H1 (cell line): ENCODE measurements around the gene IRAK4. TPM values are rescaled to one million over a fixed set of nuclear protein-coding genes. Genes with fewer than 3 reads are reported as not detected.

Source experiments
- CTCF ChIA-PET: fragments of 300-600 bp; sonication (Branson Sonifier 250); formaldehyde crosslinking; loops from one replicate; lab custom pipeline; 2021; ENCODE audit not compliant: partially characterized antibody; lab: Charles Lee
- POLR2A ChIA-PET: fragments of 300-600 bp; sonication (Branson Sonifier 250); formaldehyde crosslinking; loops from one replicate; lab custom pipeline; 2021; ENCODE audit warnings: inconsistent platforms; ENCODE audit not compliant: partially characterized antibody; lab: Charles Lee
- DNase-seq, 2 experiments: peaks; one replicate each; pipeline versions ENCODE4 v3.0.0 to v3.0.0-alpha.2; 2010 to 2022; ENCODE audit warnings: low spot score in 2 of 2, low read depth in 1 of 2, mixed read lengths in 1 of 2
- FAIRE-seq: peaks from 2 replicates; lab custom pipeline; 2011; peaks lifted over from hg19 to GRCh38; lab: Jason Lieb, UNC
- H2AFZ ChIP-seq: 2 replicates; pipeline ENCODE4 v1.8.1; 2012; ENCODE audit warnings: low read length, inconsistent platforms
- H2AK5ac ChIP-seq: 2 replicates; pipeline ENCODE4 v1.6.1; 2013; ENCODE audit warnings: low read depth, low read length
- H2BK120ac ChIP-seq: replicated peaks from 2 replicates; pipeline ENCODE3; 2013; ENCODE audit warnings: low read depth, low read length, inconsistent platforms
- H2BK12ac ChIP-seq: 2 replicates; pipeline ENCODE4 v1.6.1; 2013; ENCODE audit warnings: low read depth, low read length
- H2BK15ac ChIP-seq: 2 replicates; pipeline ENCODE4 v1.6.1; 2013; ENCODE audit warnings: low read length
- H2BK20ac ChIP-seq: 2 replicates; pipeline ENCODE4 v1.6.1; 2013; ENCODE audit warnings: low read length
- H2BK5ac ChIP-seq: 2 replicates; pipeline ENCODE4 v1.6.1; 2013; ENCODE audit warnings: low read depth, low read length
- H3K14ac ChIP-seq: 2 replicates; pipeline ENCODE4 v1.6.1; 2013; ENCODE audit warnings: inconsistent platforms; ENCODE audit not compliant: insufficient read length
- H3K18ac ChIP-seq: 2 replicates; pipeline ENCODE4 v1.6.1; 2013; ENCODE audit warnings: low read length; ENCODE audit errors: extremely low read depth
- H3K23ac ChIP-seq: 2 replicates; pipeline ENCODE4 v1.6.1; 2013; ENCODE audit warnings: inconsistent platforms; ENCODE audit not compliant: insufficient read length
- H3K23me2 ChIP-seq: 2 replicates; pipeline ENCODE4 v1.6.1; 2013; ENCODE audit warnings: low read depth, low read length
- H3K27ac ChIP-seq: 2 replicates; pipeline ENCODE4 v1.6.1; 2011; ENCODE audit warnings: low read depth, low read length, inconsistent platforms
- H3K27me3 ChIP-seq, 4 experiments: replicated peaks in 1 of 4; 1 replicate in 1 of 4; 2 replicates in 3 of 4; pipeline versions ENCODE4 v1.6.1 to v1.8.1; 2011 to 2013; ENCODE audit warnings: low read length in 3 of 4, mild to moderate bottlenecking in 3 of 4, inconsistent platforms in 2 of 4, mixed read lengths in 2 of 4, moderate library complexity in 1 of 4; ENCODE audit not compliant: control insufficient read depth in 3 of 4, insufficient read depth in 3 of 4; ENCODE audit errors: extremely low read depth in 1 of 4
- H3K36me3 ChIP-seq, 4 experiments: 2 replicates each; pipeline versions ENCODE4 v1.6.1 to v1.8.1; 2011 to 2013; ENCODE audit warnings: mild to moderate bottlenecking in 4 of 4, low read length in 3 of 4, moderate library complexity in 2 of 4, control low read depth in 1 of 4, inconsistent platforms in 1 of 4; ENCODE audit not compliant: insufficient read depth in 4 of 4, control insufficient read depth in 2 of 4
- H3K4ac ChIP-seq: replicated peaks from 2 replicates; pipeline ENCODE3; 2013; ENCODE audit warnings: low read length, low read depth, mixed read lengths, inconsistent platforms; ENCODE audit not compliant: insufficient read length
- H3K4me1 ChIP-seq, 4 experiments: replicated peaks in 1 of 4; 1 replicate in 1 of 4; 2 replicates in 3 of 4; pipeline versions ENCODE4 v1.6.1 to v1.8.1; 2011 to 2013; ENCODE audit warnings: low read length in 3 of 4, inconsistent platforms in 2 of 4, mixed read lengths in 1 of 4; ENCODE audit not compliant: insufficient read depth in 4 of 4, control insufficient read depth in 3 of 4
- H3K4me2 ChIP-seq, 2 experiments: 2 replicates each; pipeline versions ENCODE4 v1.6.1 to v1.8.1; 2011 to 2013; ENCODE audit warnings: low read depth in 2 of 2, low read length in 2 of 2, control low read depth in 1 of 2, inconsistent platforms in 1 of 2, mild to moderate bottlenecking in 1 of 2; ENCODE audit not compliant: insufficient read depth in 1 of 2
- H3K4me3 ChIP-seq, 4 experiments: fragments of 200-600, 300-600 bp in 1 of 4; sonication (generic), shearing (Covaris generic), sonication (Bioruptor Twin) in 1 of 4; 2 replicates each; pipeline versions ENCODE4 v1.5.1 to v1.8.1; 2011 to 2016; ENCODE audit warnings: low read length in 4 of 4, low read depth in 3 of 4, control low read depth in 2 of 4, inconsistent platforms in 2 of 4, mild to moderate bottlenecking in 2 of 4, mixed read lengths in 1 of 4, moderate library complexity in 1 of 4; ENCODE audit not compliant: insufficient read depth in 2 of 4; ENCODE audit errors: extremely low read depth in 1 of 4
- H3K56ac ChIP-seq: replicated peaks from 2 replicates; pipeline ENCODE3; 2013; ENCODE audit warnings: low read depth, mild to moderate bottlenecking, mixed read lengths, low read length, inconsistent platforms; ENCODE audit not compliant: insufficient read length
- H3K79me1 ChIP-seq: 2 replicates; pipeline ENCODE4 v1.6.1; 2013; ENCODE audit warnings: low read depth, low read length, control low read depth
- H3K79me2 ChIP-seq, 2 experiments: 2 replicates each; pipeline versions ENCODE4 v1.6.1 to v1.8.1; 2012 to 2013; ENCODE audit warnings: low read length in 2 of 2, mild to moderate bottlenecking in 2 of 2, inconsistent platforms in 1 of 2; ENCODE audit not compliant: insufficient read depth in 2 of 2, control insufficient read depth in 1 of 2
- H3K9ac ChIP-seq, 4 experiments: replicated peaks in 1 of 4; 1 replicate in 1 of 4; 2 replicates in 3 of 4; pipeline versions ENCODE4 v1.6.1 to v1.8.1; 2011 to 2013; ENCODE audit warnings: low read depth in 3 of 4, low read length in 3 of 4, control low read depth in 2 of 4, mild to moderate bottlenecking in 2 of 4, moderate library complexity in 2 of 4, inconsistent platforms in 1 of 4; ENCODE audit errors: extremely low read depth in 1 of 4
- H3K9me3 ChIP-seq, 2 experiments: 2 replicates each; pipeline versions ENCODE4 v1.6.1 to v1.8.1; 2012 to 2013; ENCODE audit warnings: mild to moderate bottlenecking in 2 of 2, moderate library complexity in 2 of 2, control low read depth in 1 of 2, inconsistent platforms in 1 of 2, low read depth in 1 of 2, low read length in 1 of 2, mixed read lengths in 1 of 2; ENCODE audit not compliant: insufficient read depth in 2 of 2
- H4K20me1 ChIP-seq, 2 experiments: replicated peaks in 1 of 2; 2 replicates each; pipeline versions ENCODE3 to v1.8.1; 2011 to 2013; ENCODE audit warnings: inconsistent platforms in 2 of 2, low read length in 2 of 2, mild to moderate bottlenecking in 1 of 2; ENCODE audit not compliant: insufficient read depth in 2 of 2, control insufficient read depth in 1 of 2
- H4K5ac ChIP-seq: 2 replicates; pipeline ENCODE4 v1.6.1; 2013; ENCODE audit warnings: low read length, low read depth, mixed read lengths, inconsistent platforms; ENCODE audit not compliant: insufficient read length
- H4K8ac ChIP-seq: 2 replicates; pipeline ENCODE4 v1.8.0; 2013; ENCODE audit warnings: mild to moderate bottlenecking, moderate library complexity, low read length, inconsistent platforms; ENCODE audit not compliant: insufficient read depth; ENCODE audit errors: extremely low read depth
- H4K91ac ChIP-seq: replicated peaks from 2 replicates; pipeline ENCODE3; 2013; ENCODE audit warnings: low read length, mixed read lengths, inconsistent platforms; ENCODE audit not compliant: insufficient read length
- CBX8 ChIP-seq: fragments of 300-800, 300-1000 bp; sonication (generic); IDR thresholded peaks from 2 replicates; pipeline ENCODE4 v1.7.1; 2016; ENCODE audit warnings: low read depth, low read length, borderline replicate concordance
- HDAC6 ChIP-seq: IDR thresholded peaks from one replicate; pipeline ENCODE4 v1.7.1; 2012; ENCODE audit warnings: low read depth, mild to moderate bottlenecking, inconsistent platforms, low read length, moderate library complexity
- KDM5A ChIP-seq: fragments of 200-600 bp; IDR thresholded peaks from 2 replicates; pipeline ENCODE4 v1.7.1; 2012; ENCODE audit warnings: mild to moderate bottlenecking, low read length, inconsistent platforms, mixed read lengths
- POLR2A ChIP-seq, 2 experiments: IDR thresholded peaks; 1 replicate in 1 of 2; 2 replicates in 1 of 2; pipeline ENCODE4 v1.6.1; 2011; ENCODE audit warnings: low read depth in 2 of 2, low read length in 2 of 2, mild to moderate bottlenecking in 2 of 2; ENCODE audit errors: control extremely low read depth in 1 of 2
- SIRT6 ChIP-seq: IDR thresholded peaks from one replicate; pipeline ENCODE4 v1.7.1; 2012; ENCODE audit warnings: low read length, inconsistent platforms
- SP1 ChIP-seq: IDR thresholded peaks from 2 replicates; pipeline ENCODE4 v1.6.1; 2011; ENCODE audit warnings: low read depth, low read length
- WGBS, 2 experiments: shearing (Covaris generic) in 1 of 2; methylation state at CpG; one replicate each; pipeline versions ENCODE4 v1.1.6 to v1.1.7; 2013 to 2015; ENCODE audit warnings: low lambda C conversion rate in 2 of 2, mixed read lengths in 2 of 2, inconsistent platforms in 1 of 2, low coverage in 1 of 2, missing lambda C conversion rate in 1 of 2; ENCODE audit not compliant: insufficient replicate concordance in 2 of 2, insufficient coverage in 1 of 2, insufficient read length in 1 of 2; ENCODE audit errors: extremely low coverage in 1 of 2, missing lambda C conversion rate in 1 of 2; 5-methylcytosine and 5-hydroxymethylcytosine counted together
- polyA plus RNA-seq, 7 experiments: library from polyadenylated mRNA; depleted of rRNA in 3 of 7; stranded (reverse) in 5 of 7; unstranded in 2 of 7; fragments of >200 nt in 5 of 7; fragments of 200-250 nt in 2 of 7; gene quantifications; 1 replicate in 5 of 7; 2 replicates in 1 of 7; 4 replicates in 1 of 7; pipeline versions ENCODE4 v1.2.1 to v1.2.3, GENCODE V29; 2011 to 2013; ENCODE audit warnings: missing spikeins in 2 of 7, mixed read lengths in 2 of 7
- total RNA-seq: library from RNA; stranded (reverse); fragmentation: NEBNext Ultra II Directional; extraction: Animal tissue kit (Norgen Biotek cat#: 25700); gene quantifications from 2 replicates; pipeline ENCODE4 v1.2.1, GENCODE V29; 2021
- TF ChIP-seq, protein P1 (sequence below): IDR thresholded peaks from 2 replicates; pipeline ENCODE4 v1.6.1; 2011; ENCODE audit warnings: low read length, improper control_type of control experiment
- TF ChIP-seq, protein P2 (sequence below): IDR thresholded peaks from 2 replicates; pipeline ENCODE4 v1.6.1; 2012; ENCODE audit warnings: low read length, inconsistent platforms
- TF ChIP-seq, protein P3 (sequence below), 3 experiments: IDR thresholded peaks; 1 replicate in 2 of 3; 2 replicates in 1 of 3; pipeline versions ENCODE4 v1.5.1 to v1.6.1; 2011; ENCODE audit warnings: low read length in 3 of 3, mild to moderate bottlenecking in 3 of 3, inconsistent platforms in 2 of 3, low read depth in 1 of 3, moderate library complexity in 1 of 3; ENCODE audit not compliant: insufficient read depth in 1 of 3; ENCODE audit errors: control extremely low read depth in 1 of 3

The IRAK4 gene
- total and polyA plus RNA-seq, 2 of the 8 experiments (the other 6 are each of a cell fraction or from before 2014, with no cell fraction given): 2.3 to 7.7 TPM

DNA sequence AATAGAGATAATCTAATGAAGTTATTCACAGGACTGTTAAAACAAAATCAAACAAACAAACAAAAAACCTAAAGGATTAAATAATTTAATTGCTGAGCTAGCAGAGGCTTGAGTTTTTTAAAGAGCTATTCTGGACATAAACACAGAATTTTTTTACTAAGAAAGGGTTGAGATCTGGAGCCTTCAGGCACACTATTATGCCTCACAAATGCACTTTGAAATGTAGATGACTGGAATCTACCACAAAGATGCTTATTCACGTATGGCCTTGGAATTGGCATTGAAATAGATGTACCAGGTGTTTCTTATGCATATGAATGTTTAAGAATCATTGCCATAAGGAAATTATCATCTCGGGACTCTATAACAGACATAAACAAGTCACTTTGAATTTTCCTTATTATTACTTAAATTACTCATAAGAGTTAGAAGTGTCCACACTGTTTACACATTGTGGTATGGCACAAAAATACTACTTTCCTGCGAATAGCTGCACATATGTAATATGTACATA, 21.8 kb upstream of the IRAK4 start:
- H3K27ac ChIP-seq: no peak overlapping the region
- no peak overlapping the region for H3K4me3 ChIP-seq
- H4K91ac ChIP-seq: no peak overlapping the region
- no peak overlapping the region for H3K4me2 ChIP-seq
- no peaks in the 10 kb centered on the region for H3K4me1 ChIP-seq
- no peak overlapping the region for H2AFZ ChIP-seq
- H3K9ac ChIP-seq: no peak overlapping the region
- ChIA-PET POLR2A (no interaction called here), CTCF (interaction anchor here (1.3 kb wide), 1 partner anchor 10 kb away, joined by 4 read pairs; no protein-coding TSS in a partner anchor)
- H2BK120ac ChIP-seq: no peak overlapping the region
- H3K9me3 ChIP-seq: no peaks in the 10 kb centered on the region
- H3K27me3 ChIP-seq: no peaks in the 10 kb centered on the region
- H2BK20ac ChIP-seq: no peak overlapping the region
- H3K18ac ChIP-seq: no peak overlapping the region
- H3K23me2 ChIP-seq: no peaks in the 10 kb centered on the region
- H3K4ac ChIP-seq: no peak overlapping the region
- FAIRE-seq (no peak), DNase-seq (no peak)
- H2BK5ac ChIP-seq: no peak overlapping the region
- H2BK15ac ChIP-seq: no peak overlapping the region
- H3K79me1 ChIP-seq: no peaks in the 10 kb centered on the region
- H3K23ac ChIP-seq: no peak overlapping the region
- H3K36me3 ChIP-seq: peaks cover 0 to 7% (median 4%) of the 10 kb centered on the region in 4 experiments; a peak in 4 of 8 replicates
- H4K20me1 ChIP-seq: no peaks in the 10 kb centered on the region
- no peaks in the 10 kb centered on the region for H3K79me2 ChIP-seq
- WGBS, 2 experiments: 92% methylated on average over 3 of the region's 3 CpGs; no CpG with 5 or more reads in 1 of the 2 experiments
- H2BK12ac ChIP-seq: no peak overlapping the region
- H4K5ac ChIP-seq: no peak overlapping the region
- no peak overlapping the region for H2AK5ac ChIP-seq
- H3K56ac ChIP-seq: no peak overlapping the region
- H3K14ac ChIP-seq: no peak overlapping the region
- H4K8ac ChIP-seq: no peak overlapping the region
- TF ChIP-seq, protein P1, sequence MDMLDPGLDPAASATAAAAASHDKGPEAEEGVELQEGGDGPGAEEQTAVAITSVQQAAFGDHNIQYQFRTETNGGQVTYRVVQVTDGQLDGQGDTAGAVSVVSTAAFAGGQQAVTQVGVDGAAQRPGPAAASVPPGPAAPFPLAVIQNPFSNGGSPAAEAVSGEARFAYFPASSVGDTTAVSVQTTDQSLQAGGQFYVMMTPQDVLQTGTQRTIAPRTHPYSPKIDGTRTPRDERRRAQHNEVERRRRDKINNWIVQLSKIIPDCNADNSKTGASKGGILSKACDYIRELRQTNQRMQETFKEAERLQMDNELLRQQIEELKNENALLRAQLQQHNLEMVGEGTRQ: no peak
- TF ChIP-seq CBX8 (no peak), KDM5A (no peak), SP1 (no peak), POLR2A (IDR thresholded peaks at IDR 0.05; ENCODE audit: control extremely low read depth in 1 of 2, low read depth in 2 of 2, low read length in 2 of 2) (no peak), SIRT6 (no peak), HDAC6 (no peak)
- TF ChIP-seq, protein P2, sequence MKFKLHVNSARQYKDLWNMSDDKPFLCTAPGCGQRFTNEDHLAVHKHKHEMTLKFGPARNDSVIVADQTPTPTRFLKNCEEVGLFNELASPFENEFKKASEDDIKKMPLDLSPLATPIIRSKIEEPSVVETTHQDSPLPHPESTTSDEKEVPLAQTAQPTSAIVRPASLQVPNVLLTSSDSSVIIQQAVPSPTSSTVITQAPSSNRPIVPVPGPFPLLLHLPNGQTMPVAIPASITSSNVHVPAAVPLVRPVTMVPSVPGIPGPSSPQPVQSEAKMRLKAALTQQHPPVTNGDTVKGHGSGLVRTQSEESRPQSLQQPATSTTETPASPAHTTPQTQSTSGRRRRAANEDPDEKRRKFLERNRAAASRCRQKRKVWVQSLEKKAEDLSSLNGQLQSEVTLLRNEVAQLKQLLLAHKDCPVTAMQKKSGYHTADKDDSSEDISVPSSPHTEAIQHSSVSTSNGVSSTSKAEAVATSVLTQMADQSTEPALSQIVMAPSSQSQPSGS: no peak
- TF ChIP-seq, protein P3, sequence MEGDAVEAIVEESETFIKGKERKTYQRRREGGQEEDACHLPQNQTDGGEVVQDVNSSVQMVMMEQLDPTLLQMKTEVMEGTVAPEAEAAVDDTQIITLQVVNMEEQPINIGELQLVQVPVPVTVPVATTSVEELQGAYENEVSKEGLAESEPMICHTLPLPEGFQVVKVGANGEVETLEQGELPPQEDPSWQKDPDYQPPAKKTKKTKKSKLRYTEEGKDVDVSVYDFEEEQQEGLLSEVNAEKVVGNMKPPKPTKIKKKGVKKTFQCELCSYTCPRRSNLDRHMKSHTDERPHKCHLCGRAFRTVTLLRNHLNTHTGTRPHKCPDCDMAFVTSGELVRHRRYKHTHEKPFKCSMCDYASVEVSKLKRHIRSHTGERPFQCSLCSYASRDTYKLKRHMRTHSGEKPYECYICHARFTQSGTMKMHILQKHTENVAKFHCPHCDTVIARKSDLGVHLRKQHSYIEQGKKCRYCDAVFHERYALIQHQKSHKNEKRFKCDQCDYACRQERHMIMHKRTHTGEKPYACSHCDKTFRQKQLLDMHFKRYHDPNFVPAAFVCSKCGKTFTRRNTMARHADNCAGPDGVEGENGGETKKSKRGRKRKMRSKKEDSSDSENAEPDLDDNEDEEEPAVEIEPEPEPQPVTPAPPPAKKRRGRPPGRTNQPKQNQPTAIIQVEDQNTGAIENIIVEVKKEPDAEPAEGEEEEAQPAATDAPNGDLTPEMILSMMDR (IDR thresholded peaks at IDR 0.05; ENCODE audit: control extremely low read depth in 1 of 3, insufficient read depth in 1 of 3, low read depth in 1 of 3, low read length in 3 of 3): no peak
